Measurements from ENCODE around the gene PML.

PML gene

GRCh38 chr15:73996939-73997338 lies 2.4 kb downstream of the PML start:
- Histone ChIP-seq H3K9me2 (ENCODE audit: low read depth, low read length) (no peaks in the 10 kb centered on the region), H4K20me1 (ENCODE audit: insufficient read depth, low read length) (no peaks in the 10 kb centered on the region), H3K27me3 (ENCODE audit: insufficient read depth, low read length) (no peaks in the 10 kb centered on the region), H3K4me3 (ENCODE audit: low read depth, low read length, poor library complexity, severe bottlenecking) (peak overlapping the region; percentile 95), H3K9me3 (ENCODE audit: low read length) (no peaks in the 10 kb centered on the region), H3K36me3 (ENCODE audit: insufficient read depth, low read length) (peaks cover 18% of the 10 kb centered on the region), H3F3A (ENCODE audit: insufficient read depth, low read length) (no peaks in the 10 kb centered on the region), H3K79me2 (ENCODE audit: insufficient read depth, low read length) (0 out of 2 replicates have a peak, but pooled peaks cover 5% of the 10 kb centered on the region), H3K4me1 (ENCODE audit: insufficient read depth, low read length, severe bottlenecking) (peaks cover 40% of the 10 kb centered on the region), H3K4me2 (ENCODE audit: low read length) (peak overlapping the region; percentile 94), H3K27ac (ENCODE audit: low read depth, low read length, poor library complexity, severe bottlenecking) (peak overlapping the region; percentile 54), H3K9ac (ENCODE audit: low read length) (peak overlapping the region; percentile 2; the same call in 1 of the 2 replicates), H2AFZ (ENCODE audit: low read length) (no peak overlapping the region)
- TF ChIP-seq EZH2 (IDR thresholded peaks at IDR 0.05; ENCODE audit: borderline replicate concordance, low read length): no peak
- TF ChIP-seq CTCF (IDR thresholded peaks at IDR 0.05; ENCODE audit: low read length): no peak

DNA sequence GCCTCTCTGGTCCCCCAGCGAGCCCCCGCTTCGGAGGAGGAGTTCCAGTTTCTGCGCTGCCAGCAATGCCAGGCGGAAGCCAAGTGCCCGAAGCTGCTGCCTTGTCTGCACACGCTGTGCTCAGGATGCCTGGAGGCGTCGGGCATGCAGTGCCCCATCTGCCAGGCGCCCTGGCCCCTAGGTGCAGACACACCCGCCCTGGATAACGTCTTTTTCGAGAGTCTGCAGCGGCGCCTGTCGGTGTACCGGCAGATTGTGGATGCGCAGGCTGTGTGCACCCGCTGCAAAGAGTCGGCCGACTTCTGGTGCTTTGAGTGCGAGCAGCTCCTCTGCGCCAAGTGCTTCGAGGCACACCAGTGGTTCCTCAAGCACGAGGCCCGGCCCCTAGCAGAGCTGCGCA lies 3.5 kb downstream of the PML start:
- Histone ChIP-seq H4K20me1 (ENCODE audit: insufficient read depth, low read length) (no peaks in the 10 kb centered on the region), H3K79me2 (ENCODE audit: insufficient read depth, low read length) (0 out of 2 replicates have a peak, but pooled peaks cover 5% of the 10 kb centered on the region), H3K4me1 (ENCODE audit: insufficient read depth, low read length, severe bottlenecking) (peaks cover 32% of the 10 kb centered on the region), H3K9me2 (ENCODE audit: low read depth, low read length) (no peaks in the 10 kb centered on the region), H3K4me3 (ENCODE audit: low read depth, low read length, poor library complexity, severe bottlenecking) (no peak overlapping the region), H3K27ac (ENCODE audit: low read depth, low read length, poor library complexity, severe bottlenecking) (no peak overlapping the region), H2AFZ (ENCODE audit: low read length) (no peak overlapping the region), H3K9ac (ENCODE audit: low read length) (no peak overlapping the region), H3K36me3 (ENCODE audit: insufficient read depth, low read length) (peaks cover 22% of the 10 kb centered on the region), H3F3A (ENCODE audit: insufficient read depth, low read length) (no peaks in the 10 kb centered on the region), H3K27me3 (ENCODE audit: insufficient read depth, low read length) (no peaks in the 10 kb centered on the region), H3K4me2 (ENCODE audit: low read length) (no peak overlapping the region), H3K9me3 (ENCODE audit: low read length) (no peaks in the 10 kb centered on the region)
- no peak for TF ChIP-seq CTCF (IDR thresholded peaks at IDR 0.05; ENCODE audit: low read length)
- no peak for TF ChIP-seq EZH2 (IDR thresholded peaks at IDR 0.05; ENCODE audit: borderline replicate concordance, low read length)

DNA sequence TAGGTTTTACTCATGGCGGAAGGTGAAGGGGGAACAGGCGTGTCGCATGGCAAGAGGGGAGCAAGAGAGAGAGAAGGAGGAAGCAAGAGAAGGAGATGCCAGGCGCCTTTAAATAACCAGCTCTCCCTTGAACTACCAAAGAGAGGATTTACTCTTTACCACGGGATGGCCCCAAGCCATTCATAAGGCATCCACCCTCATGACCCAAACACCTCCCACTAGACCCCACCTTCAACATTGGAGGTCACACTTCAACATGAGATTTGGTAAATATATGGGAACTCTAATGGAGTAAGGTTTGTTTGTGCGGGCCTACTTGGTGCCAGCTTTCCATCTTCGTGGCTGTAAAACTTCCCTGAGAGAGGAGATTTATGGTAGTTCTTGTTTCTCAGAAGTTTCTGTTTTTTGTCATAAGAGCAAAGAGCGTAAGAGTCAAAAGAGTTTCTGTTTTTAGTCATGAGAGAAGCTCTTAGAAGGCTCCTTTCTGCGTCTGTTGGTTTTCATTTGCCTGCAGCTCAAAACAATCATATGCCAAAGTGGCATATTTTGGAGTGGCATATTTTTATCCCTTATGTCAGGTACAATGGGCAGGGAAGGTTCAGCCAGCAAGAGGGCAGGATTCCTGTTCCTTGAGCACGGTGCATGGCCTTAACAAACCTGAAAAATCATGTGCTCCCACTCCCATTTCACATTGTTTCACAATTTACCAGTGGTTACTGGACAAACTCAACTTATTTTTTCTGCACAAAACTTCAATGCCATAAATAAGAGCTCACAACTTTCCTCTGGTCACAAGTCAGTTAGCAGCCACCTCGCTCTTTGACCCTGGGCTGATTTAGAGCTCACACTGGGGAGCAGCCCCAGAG lies 12.5 kb downstream of the PML start:
- Histone ChIP-seq H3K9ac (ENCODE audit: low read length) (peak overlapping the region; percentile 19; the same call in 1 of the 2 replicates), H3K79me2 (ENCODE audit: insufficient read depth, low read length) (no peaks in the 10 kb centered on the region), H3K4me3 (ENCODE audit: low read depth, low read length, poor library complexity, severe bottlenecking) (peak overlapping the region; percentile 12), H4K20me1 (ENCODE audit: insufficient read depth, low read length) (no peaks in the 10 kb centered on the region), H3K27me3 (ENCODE audit: insufficient read depth, low read length) (no peaks in the 10 kb centered on the region), H3F3A (ENCODE audit: insufficient read depth, low read length) (no peaks in the 10 kb centered on the region), H3K9me2 (ENCODE audit: low read depth, low read length) (no peaks in the 10 kb centered on the region), H3K9me3 (ENCODE audit: low read length) (peaks cover 6% of the 10 kb centered on the region; the same call in 1 of the 2 replicates), H3K4me2 (ENCODE audit: low read length) (peak overlapping the region; percentile 38; the same call in 1 of the 2 replicates), H3K36me3 (ENCODE audit: insufficient read depth, low read length) (peaks cover 36% of the 10 kb centered on the region), H3K27ac (ENCODE audit: low read depth, low read length, poor library complexity, severe bottlenecking) (peak overlapping the region; percentile 76), H2AFZ (ENCODE audit: low read length) (no peak overlapping the region), H3K4me1 (ENCODE audit: insufficient read depth, low read length, severe bottlenecking) (peaks cover 20% of the 10 kb centered on the region)
- TF ChIP-seq EZH2 (IDR thresholded peaks at IDR 0.05; ENCODE audit: borderline replicate concordance, low read length) (no peak), CTCF (IDR thresholded peaks at IDR 0.05; ENCODE audit: low read length) (no peak)

Measured in OCI-LY1 (cell line).